LHCN-M2 (cell line): ENCODE results near the gene NFKBIB. TPM values are rescaled to one million over a fixed set of nuclear protein-coding genes. Genes with fewer than 3 reads are reported as not detected.

Experiments used
- DNase-seq: peaks from one replicate; pipeline ENCODE4 v3.0.0-alpha.2; 2012; ENCODE audit warnings: low read depth
- total RNA-seq: library from RNA; depleted of rRNA; stranded (reverse); fragments of >200 nt; gene quantifications from 2 replicates; pipeline ENCODE4 v1.2.3, GENCODE V29; 2014

Gene NFKBIB
- total RNA-seq, 1 experiment from 2014 or later: 21.8 TPM

DNA sequence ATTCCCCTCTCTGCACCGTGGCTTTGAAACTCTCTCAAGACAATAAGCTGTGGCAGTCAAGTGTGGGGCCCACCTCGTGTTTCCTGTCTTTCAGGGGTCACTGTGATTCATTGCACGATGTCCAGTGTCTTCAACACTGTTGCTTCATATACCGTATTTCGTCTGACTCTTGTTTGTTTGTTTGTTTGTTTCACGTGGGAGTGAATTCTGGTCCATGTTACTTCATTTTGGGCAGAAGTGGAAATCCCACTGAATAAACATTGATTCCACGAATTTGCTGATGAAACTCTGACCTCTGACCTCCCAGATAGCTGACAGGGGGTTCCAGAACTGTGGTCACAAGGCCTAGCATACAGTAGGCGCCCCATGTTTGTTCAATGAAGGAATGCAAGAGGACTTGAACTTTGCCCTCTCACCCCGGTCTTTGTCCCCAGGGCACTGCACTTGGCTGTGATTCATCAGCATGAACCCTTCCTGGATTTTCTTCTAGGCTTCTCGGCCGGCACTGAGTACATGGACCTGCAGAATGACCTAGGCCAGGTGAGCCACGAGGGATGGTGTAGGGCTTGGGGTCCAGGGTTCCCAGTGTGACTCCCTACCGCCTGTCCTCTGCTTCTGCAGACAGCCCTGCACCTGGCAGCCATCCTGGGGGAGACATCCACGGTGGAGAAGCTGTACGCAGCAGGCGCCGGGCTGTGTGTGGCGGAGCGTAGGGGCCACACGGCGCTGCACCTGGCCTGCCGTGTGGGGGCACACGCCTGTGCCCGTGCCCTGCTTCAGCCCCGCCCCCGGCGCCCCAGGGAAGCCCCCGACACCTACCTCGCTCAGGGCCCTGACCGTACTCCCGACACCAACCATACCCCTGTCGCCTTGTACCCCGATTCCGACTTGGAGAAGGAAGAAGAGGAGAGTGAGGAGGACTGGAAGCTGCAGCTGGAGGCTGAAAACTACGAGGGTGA lies 5.1 kb downstream of the NFKBIB start:
- no peak for DNase-seq

- DNase-seq: no peak
Observed at GRCh38 chr19:38905620-38906019, 5.9 kb downstream of the NFKBIB start.

DNA sequence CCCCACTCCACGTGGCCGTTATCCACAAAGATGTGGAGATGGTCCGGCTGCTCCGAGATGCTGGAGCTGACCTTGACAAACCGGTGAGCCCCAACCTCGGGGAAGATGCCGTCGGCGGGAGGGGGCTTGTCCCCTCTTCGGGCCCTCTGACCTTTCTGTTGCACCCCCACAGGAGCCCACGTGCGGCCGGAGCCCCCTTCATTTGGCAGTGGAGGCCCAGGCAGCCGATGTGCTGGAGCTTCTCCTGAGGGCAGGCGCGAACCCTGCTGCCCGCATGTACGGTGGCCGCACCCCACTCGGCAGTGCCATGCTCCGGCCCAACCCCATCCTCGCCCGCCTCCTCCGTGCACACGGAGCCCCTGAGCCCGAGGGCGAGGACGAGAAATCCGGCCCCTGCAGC lies 7.5 kb downstream of the NFKBIB start:
- DNase-seq: no peak

DNA sequence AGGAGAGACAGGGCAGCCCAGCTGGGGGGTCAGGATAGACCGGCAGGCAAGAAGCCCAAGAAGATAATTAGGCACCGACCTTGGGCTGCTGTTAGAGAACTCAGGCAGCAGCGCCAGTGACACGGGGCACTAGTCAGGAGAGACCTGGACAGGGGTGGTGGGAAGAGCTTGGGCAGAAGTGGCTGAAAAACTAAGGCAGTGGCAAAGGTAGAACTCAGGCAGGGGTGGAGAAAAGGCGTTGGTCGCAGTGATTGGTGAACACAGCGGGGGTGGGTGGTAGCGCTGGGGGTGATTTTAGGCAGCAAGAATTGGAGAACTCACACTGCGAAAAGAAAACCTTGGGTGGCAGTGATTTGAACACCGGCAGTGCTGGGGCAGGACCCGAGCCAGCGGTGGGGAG lies 7.9 kb downstream of the NFKBIB start:
- no peak for DNase-seq

DNA sequence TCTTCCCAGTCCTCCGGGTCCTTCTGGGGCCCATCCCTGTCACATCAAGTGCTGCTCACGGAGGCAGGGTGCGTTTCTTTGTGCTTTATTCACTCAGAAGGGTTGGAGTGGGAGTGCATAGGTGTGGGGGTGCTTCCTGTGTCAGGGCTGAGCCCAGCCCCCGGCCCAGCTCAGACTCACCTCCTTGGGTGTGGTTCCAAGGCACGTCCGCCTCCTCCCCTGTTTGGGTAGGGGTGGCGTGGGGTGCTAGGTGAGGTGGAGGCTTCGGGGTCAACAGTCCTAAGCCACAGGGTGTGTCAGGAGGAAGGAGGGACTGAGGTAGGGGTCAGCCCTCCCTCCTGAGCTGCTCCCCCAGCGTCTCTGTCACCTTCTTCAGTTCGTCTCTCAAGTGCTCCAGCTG lies 9.1 kb downstream of the NFKBIB start:
- no peak for DNase-seq

DNA sequence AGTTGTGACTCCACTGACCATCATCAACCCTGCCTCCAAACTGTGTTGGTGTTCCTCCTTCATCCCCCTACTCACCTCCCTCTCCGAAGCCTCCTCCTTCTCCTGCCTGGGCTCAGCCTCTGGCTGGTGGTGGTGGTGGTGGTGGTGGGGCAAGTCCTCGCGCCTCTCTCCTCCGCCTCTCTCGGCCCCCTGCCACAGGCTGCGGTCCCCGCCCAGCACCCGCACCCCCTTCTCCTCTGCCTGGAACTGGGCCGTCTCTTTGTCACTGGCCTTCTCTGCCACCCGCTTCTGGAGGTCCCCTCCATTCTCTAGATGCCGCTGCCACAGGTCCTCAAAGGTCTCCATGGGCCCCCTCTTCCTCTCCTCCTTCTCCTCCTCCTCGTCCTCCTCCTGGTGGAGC lies 10.7 kb downstream of the NFKBIB start:
- no peak for DNase-seq

GRCh38 chr19:38911388-38912001 lies 11.7 kb downstream of the NFKBIB start:
- no peak for DNase-seq

DNA sequence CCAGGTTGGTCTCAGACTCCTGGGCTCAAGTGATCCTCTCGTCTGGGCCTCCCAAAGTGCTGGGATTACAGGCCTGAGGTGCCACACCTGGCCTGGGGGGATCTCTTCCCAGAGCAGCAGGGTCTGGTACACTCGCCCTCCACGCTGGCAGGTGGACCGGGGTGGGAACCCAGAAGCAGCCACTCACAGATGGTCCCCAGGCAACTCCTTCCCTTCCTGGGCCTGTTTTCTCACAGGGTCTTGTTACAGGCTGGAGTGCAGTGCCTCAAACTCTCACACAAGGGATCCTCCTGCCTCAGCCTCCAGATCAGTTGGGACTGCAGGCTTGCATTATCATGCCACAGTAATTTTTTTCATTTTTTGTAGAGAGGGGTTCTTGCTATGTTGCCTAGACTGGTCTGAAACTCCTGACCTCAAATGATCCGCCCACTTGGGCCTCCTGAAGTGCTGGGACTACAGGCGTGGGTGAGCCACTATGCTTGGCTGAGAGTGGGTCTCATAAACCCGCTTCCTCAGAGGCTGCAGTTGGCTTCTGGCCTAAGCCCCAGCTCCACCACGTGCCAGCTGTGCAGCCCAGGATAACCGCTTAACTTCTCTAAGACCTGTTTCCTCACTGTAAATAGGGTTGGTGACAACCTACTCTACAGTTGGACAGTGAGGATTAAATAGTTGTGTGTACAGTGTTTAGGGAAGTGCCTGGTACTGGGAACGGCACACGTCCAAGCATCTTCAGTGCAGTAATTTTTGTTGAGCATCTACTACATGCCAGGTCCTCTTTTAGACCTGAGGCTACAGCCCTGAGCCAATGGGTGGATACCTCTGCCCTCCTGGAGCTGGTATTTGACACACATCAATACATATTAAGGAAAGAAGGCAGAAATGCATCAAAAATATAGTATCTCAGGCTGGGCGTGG lies 13.1 kb downstream of the NFKBIB start:
- no peak for DNase-seq

- DNase-seq: no peak
Observed at GRCh38 chr19:38913958-38914357, 14.2 kb downstream of the NFKBIB start.

DNA sequence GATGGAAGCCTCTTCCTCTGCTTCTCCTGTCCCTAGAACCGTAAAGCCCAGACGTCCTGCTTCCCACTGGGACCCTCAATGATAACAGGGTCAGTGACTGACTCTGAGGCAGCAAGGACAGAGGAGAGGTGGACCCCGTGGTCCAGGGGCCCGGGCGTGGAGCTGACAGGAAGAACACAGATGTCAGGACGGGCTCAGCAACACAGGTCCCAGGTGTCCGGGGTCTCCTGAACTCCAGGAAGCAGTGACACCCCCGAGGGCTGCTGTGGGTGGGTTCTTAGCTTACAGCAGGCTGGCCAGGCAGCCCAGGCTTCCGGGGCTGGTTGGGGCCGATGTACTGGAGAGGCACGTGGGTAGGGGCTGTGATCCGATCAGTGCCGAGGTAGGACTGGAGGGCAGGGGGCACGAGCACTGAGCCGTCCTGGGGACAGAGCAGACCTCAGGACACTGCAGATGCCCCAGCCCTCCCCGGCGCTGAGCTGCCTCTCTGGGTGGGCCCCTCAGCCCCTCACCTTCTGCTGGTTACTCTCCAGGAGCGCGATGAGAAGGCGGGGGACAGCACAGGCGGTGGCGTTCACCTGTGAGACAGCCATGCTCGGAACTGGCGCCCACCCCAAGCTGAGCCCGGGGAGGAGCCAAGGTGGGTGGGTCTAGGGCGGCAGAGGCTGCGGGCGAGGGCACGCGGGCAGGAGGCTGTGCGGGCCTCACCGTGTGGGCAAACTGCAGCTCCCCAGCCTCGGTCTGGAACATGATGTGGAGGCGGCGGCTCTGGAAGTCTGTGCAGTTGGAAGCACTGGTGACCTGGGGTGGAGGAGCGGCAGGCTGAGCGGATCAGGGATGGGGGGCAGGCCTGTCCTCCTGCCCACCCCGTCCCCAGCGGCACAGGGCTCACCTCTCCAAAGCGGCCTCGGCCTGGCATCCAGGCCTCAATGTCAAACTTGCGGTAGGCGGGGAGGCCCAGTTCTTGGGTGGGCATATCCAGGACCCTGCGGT lies 15.9 kb downstream of the NFKBIB start:
- DNase-seq: no peak

GRCh38 chr19:38917516-38917915 lies 17.7 kb downstream of the NFKBIB start:
- no peak for DNase-seq

GRCh38 chr19:38917921-38918491 lies 18.2 kb downstream of the NFKBIB start:
- DNase-seq: peak; percentile 11

DNA sequence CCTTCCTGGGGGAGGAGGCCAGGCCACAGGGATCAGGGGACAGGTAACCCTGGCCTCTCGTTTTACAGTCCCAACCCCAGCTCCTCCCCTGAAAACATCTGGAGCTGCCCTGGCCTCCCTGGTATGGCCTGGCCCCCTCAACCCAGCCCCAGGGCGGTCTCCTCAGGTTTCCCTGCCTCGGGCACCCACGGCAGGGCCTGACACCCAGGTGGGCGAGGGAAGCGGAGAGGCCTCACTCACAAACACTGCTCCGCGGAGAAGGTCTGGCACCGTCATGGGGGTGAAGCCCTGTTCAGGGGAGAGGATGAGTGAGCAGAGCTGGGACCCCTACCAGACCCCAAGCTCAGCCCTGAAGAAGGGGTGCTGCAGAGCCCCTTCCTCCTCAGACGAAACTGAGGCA lies 18.8 kb downstream of the NFKBIB start:
- no peak for DNase-seq

- peak; percentile 21 for DNase-seq
Observed at GRCh38 chr19:38919837-38920601, 20.2 kb downstream of the NFKBIB start.

DNA sequence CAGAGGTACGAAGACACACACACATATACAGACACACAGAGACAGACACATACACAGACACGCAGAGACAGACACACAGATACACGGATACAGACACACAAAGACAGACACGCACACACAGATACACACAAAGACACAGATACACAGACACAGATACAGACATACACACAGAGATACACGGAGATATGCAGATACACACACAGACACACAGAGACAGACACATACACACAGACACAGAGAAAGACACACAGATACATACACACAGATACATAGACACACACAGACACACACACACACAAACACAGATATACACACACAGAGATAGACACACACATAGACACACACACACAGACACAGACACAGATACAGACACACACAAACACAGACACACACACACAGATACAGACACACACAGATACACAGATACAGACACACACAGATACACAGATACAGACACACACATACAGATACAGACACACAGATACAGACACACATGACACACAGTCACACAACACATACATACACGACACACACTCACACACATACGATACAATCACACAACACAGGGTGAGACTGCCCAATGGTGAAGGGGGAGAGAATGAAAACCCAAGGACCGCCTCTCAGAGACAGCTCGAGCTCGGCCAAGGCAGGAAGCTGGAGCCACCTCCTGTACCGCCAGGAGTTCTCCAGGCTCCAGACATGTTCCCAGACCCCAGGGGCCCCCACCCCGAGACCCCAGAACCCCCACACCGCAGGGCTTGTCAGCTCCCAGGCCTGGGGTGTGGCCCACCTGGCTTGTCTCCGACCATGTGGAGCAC lies 21.0 kb downstream of the NFKBIB start:
- no peak for DNase-seq

GRCh38 chr19:38921420-38922274 lies 21.9 kb downstream of the NFKBIB start:
- no peak for DNase-seq

- DNase-seq: no peak
Observed at GRCh38 chr19:38922482-38922881, 22.7 kb downstream of the NFKBIB start.

DNA sequence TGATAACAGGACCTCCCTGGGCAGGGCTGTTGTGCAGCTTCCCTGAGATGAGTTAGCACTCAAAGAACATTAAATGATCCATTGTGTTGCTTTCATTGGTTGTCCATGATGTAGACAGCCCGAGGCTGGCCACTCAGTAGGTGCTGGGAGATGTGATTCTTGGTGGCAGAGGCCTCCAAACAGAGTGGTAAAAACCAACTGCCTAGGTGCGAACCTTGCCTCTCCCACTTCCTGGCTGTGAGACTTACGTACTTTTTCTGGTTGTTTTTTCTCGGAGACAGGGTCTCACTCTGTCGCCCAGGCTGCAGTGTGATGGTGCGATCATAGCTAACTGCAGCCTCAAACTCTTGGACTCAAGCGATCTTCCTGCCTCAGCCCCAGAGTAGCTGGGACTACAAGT lies 24.6 kb downstream of the NFKBIB start:
- no peak for DNase-seq
